H1 (cell line): ENCODE measurements around the gene CBLC. TPM values are rescaled to one million over a fixed set of nuclear protein-coding genes. Genes with fewer than 3 reads are reported as not detected.

ENCODE experiments used
- ASH2L ChIP-seq: fragments of 200-600, 300-600 bp; sonication (generic); IDR thresholded peaks from one replicate; pipeline ENCODE4 v1.7.1; 2017; ENCODE audit warnings: low read length
- BACH1 ChIP-seq: IDR thresholded peaks from 2 replicates; pipeline ENCODE4 v1.6.1; 2012; ENCODE audit warnings: low read length, improper control_type of control experiment
- EGR1 ChIP-seq: IDR thresholded peaks from 2 replicates; pipeline ENCODE4 v1.6.1; 2011; ENCODE audit warnings: low read depth, low read length, borderline replicate concordance
- HDAC6 ChIP-seq: IDR thresholded peaks from one replicate; pipeline ENCODE4 v1.7.1; 2012; ENCODE audit warnings: low read depth, mild to moderate bottlenecking, inconsistent platforms, low read length, moderate library complexity
- KDM1A ChIP-seq: fragments of 200-600, 300-600 bp; sonication (generic); IDR thresholded peaks from 2 replicates; pipeline ENCODE4 v1.7.1; 2016; ENCODE audit warnings: mild to moderate bottlenecking, low read length, borderline replicate concordance
- PHF8 ChIP-seq: fragments of 200-600 bp; sonication (generic); conservative IDR thresholded peaks from 2 replicates; pipeline ENCODE4 v1.7.1; 2012; ENCODE audit warnings: low read depth, mild to moderate bottlenecking, inconsistent platforms, low read length, moderate library complexity
- POLR2A ChIP-seq, 2 experiments: IDR thresholded peaks; 1 replicate in 1 of 2; 2 replicates in 1 of 2; pipeline ENCODE4 v1.6.1; 2011; ENCODE audit warnings: low read depth in 2 of 2, low read length in 2 of 2, mild to moderate bottlenecking in 2 of 2; ENCODE audit errors: control extremely low read depth in 1 of 2
- SP4 ChIP-seq: IDR thresholded peaks from 2 replicates; pipeline ENCODE4 v1.6.1; 2012; ENCODE audit warnings: low read length, inconsistent platforms
- TAF1 ChIP-seq: IDR thresholded peaks from 2 replicates; pipeline ENCODE4 v1.6.1; 2011; ENCODE audit warnings: mild to moderate bottlenecking, low read depth, low read length
- TBP ChIP-seq: IDR thresholded peaks from 2 replicates; pipeline ENCODE4 v1.6.1; 2011; ENCODE audit warnings: low read depth, low read length, improper control_type of control experiment
- polyA plus RNA-seq, 7 experiments: library from polyadenylated mRNA; depleted of rRNA in 3 of 7; stranded (reverse) in 5 of 7; unstranded in 2 of 7; fragments of >200 nt in 5 of 7; fragments of 200-250 nt in 2 of 7; gene quantifications; 1 replicate in 5 of 7; 2 replicates in 1 of 7; 4 replicates in 1 of 7; pipeline versions ENCODE4 v1.2.1 to v1.2.3, GENCODE V29; 2011 to 2013; ENCODE audit warnings: missing spikeins in 2 of 7, mixed read lengths in 2 of 7
- total RNA-seq: library from RNA; stranded (reverse); fragmentation: NEBNext Ultra II Directional; extraction: Animal tissue kit (Norgen Biotek cat#: 25700); gene quantifications from 2 replicates; pipeline ENCODE4 v1.2.1, GENCODE V29; 2021
- TF ChIP-seq, protein P1 (sequence below): fragments of 300-600 bp; sonication (generic); IDR thresholded peaks from 2 replicates; pipeline ENCODE4 v1.7.1; 2012; ENCODE audit warnings: low read length, moderate library complexity, mild to moderate bottlenecking, inconsistent platforms; ENCODE audit not compliant: insufficient replicate concordance

The CBLC gene
- total and polyA plus RNA-seq, 2 of the 8 experiments (the other 6 are each of a cell fraction or from before 2014, with no cell fraction given) = 17.4 to 35.7 TPM

DNA sequence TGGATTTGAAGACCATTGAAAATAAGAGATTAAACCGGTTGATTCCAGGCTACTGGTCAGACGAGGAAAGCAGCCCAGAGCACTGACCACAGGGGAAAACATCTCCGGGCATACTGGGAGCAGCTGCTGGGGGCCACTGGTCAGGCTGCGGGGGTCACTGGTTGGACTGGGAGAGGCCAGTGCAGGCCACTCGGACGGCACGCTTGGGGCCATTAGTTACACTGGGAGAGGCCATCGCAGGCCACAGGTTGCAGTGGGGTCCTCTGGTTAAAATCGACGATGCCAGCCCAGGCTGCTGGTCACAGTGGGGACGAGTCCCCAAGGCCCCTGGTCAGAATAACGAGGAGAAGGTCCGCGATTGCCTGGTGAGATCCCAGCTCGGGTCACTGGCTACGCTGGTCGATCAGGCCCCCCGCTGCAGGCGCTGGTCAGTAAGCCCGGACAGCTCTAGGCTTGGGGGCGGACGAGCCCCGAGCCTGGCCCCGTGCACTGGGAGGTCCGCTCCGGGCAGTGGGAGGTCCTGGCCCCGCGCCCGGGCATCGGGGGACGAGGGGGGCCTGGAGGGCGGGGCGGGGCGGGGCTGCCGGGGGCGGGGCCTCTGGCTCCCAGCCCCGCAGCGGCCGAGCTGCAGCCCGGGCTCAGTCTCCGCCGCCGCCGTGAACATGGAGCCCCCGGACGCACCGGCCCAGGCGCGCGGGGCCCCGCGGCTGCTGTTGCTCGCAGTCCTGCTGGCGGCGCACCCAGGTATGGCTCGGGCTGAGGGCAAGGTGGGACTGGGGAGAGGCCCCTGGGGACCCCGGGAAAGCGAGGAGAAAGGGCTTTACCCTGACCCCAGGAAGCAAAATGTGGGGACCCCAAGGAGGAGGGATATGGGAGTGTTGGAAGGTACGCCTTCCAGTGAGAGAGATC is 31.0 kb downstream of the CBLC start, which contains the start of gene BCAM (continued):
- TF ChIP-seq, protein P1, sequence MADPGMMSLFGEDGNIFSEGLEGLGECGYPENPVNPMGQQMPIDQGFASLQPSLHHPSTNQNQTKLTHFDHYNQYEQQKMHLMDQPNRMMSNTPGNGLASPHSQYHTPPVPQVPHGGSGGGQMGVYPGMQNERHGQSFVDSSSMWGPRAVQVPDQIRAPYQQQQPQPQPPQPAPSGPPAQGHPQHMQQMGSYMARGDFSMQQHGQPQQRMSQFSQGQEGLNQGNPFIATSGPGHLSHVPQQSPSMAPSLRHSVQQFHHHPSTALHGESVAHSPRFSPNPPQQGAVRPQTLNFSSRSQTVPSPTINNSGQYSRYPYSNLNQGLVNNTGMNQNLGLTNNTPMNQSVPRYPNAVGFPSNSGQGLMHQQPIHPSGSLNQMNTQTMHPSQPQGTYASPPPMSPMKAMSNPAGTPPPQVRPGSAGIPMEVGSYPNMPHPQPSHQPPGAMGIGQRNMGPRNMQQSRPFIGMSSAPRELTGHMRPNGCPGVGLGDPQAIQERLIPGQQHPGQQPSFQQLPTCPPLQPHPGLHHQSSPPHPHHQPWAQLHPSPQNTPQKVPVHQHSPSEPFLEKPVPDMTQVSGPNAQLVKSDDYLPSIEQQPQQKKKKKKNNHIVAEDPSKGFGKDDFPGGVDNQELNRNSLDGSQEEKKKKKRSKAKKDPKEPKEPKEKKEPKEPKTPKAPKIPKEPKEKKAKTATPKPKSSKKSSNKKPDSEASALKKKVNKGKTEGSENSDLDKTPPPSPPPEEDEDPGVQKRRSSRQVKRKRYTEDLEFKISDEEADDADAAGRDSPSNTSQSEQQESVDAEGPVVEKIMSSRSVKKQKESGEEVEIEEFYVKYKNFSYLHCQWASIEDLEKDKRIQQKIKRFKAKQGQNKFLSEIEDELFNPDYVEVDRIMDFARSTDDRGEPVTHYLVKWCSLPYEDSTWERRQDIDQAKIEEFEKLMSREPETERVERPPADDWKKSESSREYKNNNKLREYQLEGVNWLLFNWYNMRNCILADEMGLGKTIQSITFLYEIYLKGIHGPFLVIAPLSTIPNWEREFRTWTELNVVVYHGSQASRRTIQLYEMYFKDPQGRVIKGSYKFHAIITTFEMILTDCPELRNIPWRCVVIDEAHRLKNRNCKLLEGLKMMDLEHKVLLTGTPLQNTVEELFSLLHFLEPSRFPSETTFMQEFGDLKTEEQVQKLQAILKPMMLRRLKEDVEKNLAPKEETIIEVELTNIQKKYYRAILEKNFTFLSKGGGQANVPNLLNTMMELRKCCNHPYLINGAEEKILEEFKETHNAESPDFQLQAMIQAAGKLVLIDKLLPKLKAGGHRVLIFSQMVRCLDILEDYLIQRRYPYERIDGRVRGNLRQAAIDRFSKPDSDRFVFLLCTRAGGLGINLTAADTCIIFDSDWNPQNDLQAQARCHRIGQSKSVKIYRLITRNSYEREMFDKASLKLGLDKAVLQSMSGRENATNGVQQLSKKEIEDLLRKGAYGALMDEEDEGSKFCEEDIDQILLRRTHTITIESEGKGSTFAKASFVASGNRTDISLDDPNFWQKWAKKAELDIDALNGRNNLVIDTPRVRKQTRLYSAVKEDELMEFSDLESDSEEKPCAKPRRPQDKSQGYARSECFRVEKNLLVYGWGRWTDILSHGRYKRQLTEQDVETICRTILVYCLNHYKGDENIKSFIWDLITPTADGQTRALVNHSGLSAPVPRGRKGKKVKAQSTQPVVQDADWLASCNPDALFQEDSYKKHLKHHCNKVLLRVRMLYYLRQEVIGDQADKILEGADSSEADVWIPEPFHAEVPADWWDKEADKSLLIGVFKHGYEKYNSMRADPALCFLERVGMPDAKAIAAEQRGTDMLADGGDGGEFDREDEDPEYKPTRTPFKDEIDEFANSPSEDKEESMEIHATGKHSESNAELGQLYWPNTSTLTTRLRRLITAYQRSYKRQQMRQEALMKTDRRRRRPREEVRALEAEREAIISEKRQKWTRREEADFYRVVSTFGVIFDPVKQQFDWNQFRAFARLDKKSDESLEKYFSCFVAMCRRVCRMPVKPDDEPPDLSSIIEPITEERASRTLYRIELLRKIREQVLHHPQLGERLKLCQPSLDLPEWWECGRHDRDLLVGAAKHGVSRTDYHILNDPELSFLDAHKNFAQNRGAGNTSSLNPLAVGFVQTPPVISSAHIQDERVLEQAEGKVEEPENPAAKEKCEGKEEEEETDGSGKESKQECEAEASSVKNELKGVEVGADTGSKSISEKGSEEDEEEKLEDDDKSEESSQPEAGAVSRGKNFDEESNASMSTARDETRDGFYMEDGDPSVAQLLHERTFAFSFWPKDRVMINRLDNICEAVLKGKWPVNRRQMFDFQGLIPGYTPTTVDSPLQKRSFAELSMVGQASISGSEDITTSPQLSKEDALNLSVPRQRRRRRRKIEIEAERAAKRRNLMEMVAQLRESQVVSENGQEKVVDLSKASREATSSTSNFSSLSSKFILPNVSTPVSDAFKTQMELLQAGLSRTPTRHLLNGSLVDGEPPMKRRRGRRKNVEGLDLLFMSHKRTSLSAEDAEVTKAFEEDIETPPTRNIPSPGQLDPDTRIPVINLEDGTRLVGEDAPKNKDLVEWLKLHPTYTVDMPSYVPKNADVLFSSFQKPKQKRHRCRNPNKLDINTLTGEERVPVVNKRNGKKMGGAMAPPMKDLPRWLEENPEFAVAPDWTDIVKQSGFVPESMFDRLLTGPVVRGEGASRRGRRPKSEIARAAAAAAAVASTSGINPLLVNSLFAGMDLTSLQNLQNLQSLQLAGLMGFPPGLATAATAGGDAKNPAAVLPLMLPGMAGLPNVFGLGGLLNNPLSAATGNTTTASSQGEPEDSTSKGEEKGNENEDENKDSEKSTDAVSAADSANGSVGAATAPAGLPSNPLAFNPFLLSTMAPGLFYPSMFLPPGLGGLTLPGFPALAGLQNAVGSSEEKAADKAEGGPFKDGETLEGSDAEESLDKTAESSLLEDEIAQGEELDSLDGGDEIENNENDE = no peak
- TF ChIP-seq KDM1A (no peak), ASH2L (peak; percentile 79), HDAC6 (no peak), POLR2A (IDR thresholded peaks at IDR 0.05; ENCODE audit: control extremely low read depth in 1 of 2, low read depth in 2 of 2, low read length in 2 of 2) (peak in 1 of 2 experiments; percentile 50; a peak in 2 of 3 replicates), EGR1 (no peak), BACH1 (no peak), SP4 (0 out of 2 replicates have a peak, but pooled peaks have one; percentile 7), TAF1 (peak; percentile 62), PHF8 (peak; percentile 78), TBP (peak; percentile 28; the same call in 1 of the 2 replicates)
